ENCODE measurements around the gene PLCXD3. TPM values are rescaled to one million over a fixed set of nuclear protein-coding genes. Genes with fewer than 3 reads are reported as not detected.

The PLCXD3 gene
- total and polyA plus RNA-seq, 2 of the 4 experiments (the other 2 are of a cell fraction) = under 0.01 to 0.02 TPM

- no peak for TF ChIP-seq ELK1 (IDR thresholded peaks at IDR 0.05; ENCODE audit: borderline replicate concordance, low read depth, low read length)
- no peak for TF ChIP-seq SMC3 (IDR thresholded peaks at IDR 0.05; ENCODE audit: low read depth, low read length)
- no peak for TF ChIP-seq BHLHE40 (IDR thresholded peaks at IDR 0.05; ENCODE audit: low read depth, low read length)
- no peak for TF ChIP-seq CEBPB (IDR thresholded peaks at IDR 0.05; ENCODE audit: low read depth, low read length)
- no peak for TF ChIP-seq MAZ (IDR thresholded peaks at IDR 0.05; ENCODE audit: borderline replicate concordance, low read depth, low read length)
- TF ChIP-seq RAD21 (IDR thresholded peaks at IDR 0.05; ENCODE audit: low read length) = no peak
- no peak for TF ChIP-seq MXI1 (IDR thresholded peaks at IDR 0.05; ENCODE audit: borderline replicate concordance, low read depth, low read length)
- no peak for TF ChIP-seq MAFK (IDR thresholded peaks at IDR 0.05; ENCODE audit: low read depth, low read length)
- TF ChIP-seq CTCF (conservative IDR thresholded peaks at IDR 0.05; ENCODE audit: low read depth, low read length) = no peak
- no peak for TF ChIP-seq FOS (IDR thresholded peaks at IDR 0.05; ENCODE audit: low read depth, low read length)
- TF ChIP-seq USF2 (IDR thresholded peaks at IDR 0.05; ENCODE audit: low read depth, low read length) = no peak
- TF ChIP-seq RCOR1 (IDR thresholded peaks at IDR 0.05; ENCODE audit: insufficient replicate concordance, low read length) = no peak
- TF ChIP-seq CHD1 (IDR thresholded peaks at IDR 0.05; ENCODE audit: low read depth, low read length) = no peak
- ATAC-seq (ENCODE audit: low read depth) (no peak), DNase-seq (no peak)
- Histone ChIP-seq H2AK5ac (ENCODE audit: low read depth, low read length) (no peak overlapping the region), H2BK20ac (ENCODE audit: low read depth, low read length) (no peak overlapping the region), H3K4ac (ENCODE audit: low read depth, low read length) (no peak overlapping the region), H3K27ac (ENCODE audit: insufficient read depth, low read length) (no peak overlapping the region), H4K8ac (ENCODE audit: low read depth in 2 of 2, low read length in 2 of 2) (no peak overlapping the region), H2BK5ac (ENCODE audit: low read depth, low read length, poor library complexity, severe bottlenecking) (no peak overlapping the region), H3K18ac (ENCODE audit: low read depth, low read length) (no peak overlapping the region), H3K4me3 (ENCODE audit: insufficient read depth, low read depth, low read length) (no peak overlapping the region), H2AFZ (replicated peaks; ENCODE audit: low read length, poor library complexity) (no peak overlapping the region), H3K9ac (ENCODE audit: low read depth, low read length) (no peak overlapping the region), H2BK15ac (ENCODE audit: low read depth, low read length) (no peak overlapping the region), H3K9me3 (ENCODE audit: control insufficient read depth, insufficient read depth, low read length) (peaks cover 2% of the 10 kb centered on the region; the same call in 1 of the 2 replicates), H3K27me3 (ENCODE audit: control insufficient read depth, insufficient read depth, low read length) (peaks cover 3% of the 10 kb centered on the region), H3K4me2 (ENCODE audit: low read depth, low read length) (no peak overlapping the region), H4K91ac (ENCODE audit: insufficient read depth, low read depth, low read length) (no peak overlapping the region), H3K14ac (replicated peaks; ENCODE audit: low read depth, low read length) (no peak overlapping the region), H4K5ac (ENCODE audit: low read depth, low read length) (no peak overlapping the region), H4K20me1 (ENCODE audit: insufficient read depth, low read length) (no peaks in the 10 kb centered on the region), H3K23ac (ENCODE audit: low read depth, low read length) (no peak overlapping the region), H3K9me1 (ENCODE audit: insufficient read depth, low read length) (no peaks in the 10 kb centered on the region), H3K79me1 (ENCODE audit: low read depth in 1 of 2, low read length in 2 of 2) (no peaks in the 10 kb centered on the region), H3K56ac (ENCODE audit: extremely low read depth, insufficient read depth, low read length) (no peak overlapping the region), H3K4me1 (ENCODE audit: control insufficient read depth, insufficient read depth, low read length) (0 out of 2 replicates have a peak, but pooled peaks cover 1% of the 10 kb centered on the region), H2BK120ac (ENCODE audit: low read depth, low read length) (no peak overlapping the region), H3K36me3 (ENCODE audit: control insufficient read depth, insufficient read depth, low read length) (no peaks in the 10 kb centered on the region), H2AK9ac (replicated peaks; ENCODE audit: low read depth, low read length, poor library complexity) (no peak overlapping the region)
- in situ Hi-C loops (cut with MboI; ENCODE audit: low sequenced_read_pairs) = no loop called here
- ChIA-PET POLR2A (ENCODE audit: unreplicated experiment) (no interaction called here), CTCF (interaction anchor here (1.5 kb wide), 1 partner anchor 12 kb away, joined by 3 read pairs; no protein-coding TSS in a partner anchor)
- BruUV-seq (replicated peaks) = no TSS peak
- dilution Hi-C loops (cut with HindIII; ENCODE audit: low sequenced_read_pairs, unreplicated experiment) = no loop called here
- 80% methylated on average over 1 of the region's 4 CpGs; no CpG with 5 or more reads in 1 of the 2 experiments for WGBS, 2 experiments (ENCODE audit: extremely low coverage in 2 of 2, insufficient read length in 1 of 2)
- intact Hi-C loops (cut with micrococcal nuclease) = no loop called here
These were observed 220.4 kb downstream of the PLCXD3 start for GRCh38 chr5:41289970-41290464.

All from IMR-90 (cell line).